HEK293T (cell line): ENCODE measurements around the gene ARMH3.

Source experiments
- CTCF ChIA-PET: fragments of 350-600 bp; formaldehyde crosslinking; extraction: SDS; loops from one replicate; lab custom pipeline; 2021; ENCODE audit warnings: antibody characterized with exemption, inconsistent platforms; lab: Yijun Ruan, JAX
- POLR2A ChIA-PET: fragments of 350-600 bp; formaldehyde crosslinking; extraction: SDS; loops from one replicate; lab custom pipeline; 2020; ENCODE audit warnings: antibody characterized with exemption, inconsistent platforms; lab: Yijun Ruan, JAX
- DNase-seq: peaks from one replicate; pipeline ENCODE4 v3.0.0; 2012; ENCODE audit warnings: mixed read lengths; ENCODE audit errors: extremely low spot score
- ARNT ChIP-seq: fragments of 450-650 bp; IDR thresholded peaks from 2 replicates; pipeline ENCODE4 v1.6.1; 2017; ENCODE audit warnings: mild to moderate bottlenecking
- BHLHE40 ChIP-seq: fragments of 450-650 bp; IDR thresholded peaks from 2 replicates; pipeline ENCODE4 v1.6.1; 2016; ENCODE audit warnings: mild to moderate bottlenecking, moderate library complexity, borderline replicate concordance
- CTBP1 ChIP-seq: fragments of 450-650 bp; IDR thresholded peaks from 2 replicates; pipeline ENCODE4 v1.6.1; 2016; ENCODE audit warnings: borderline replicate concordance
- ELF4 ChIP-seq: fragments of 450-650 bp; IDR thresholded peaks from 2 replicates; pipeline ENCODE4 v1.6.1; 2017; ENCODE audit warnings: antibody characterized with exemption
- FOXA1 ChIP-seq: fragments of 450-650 bp; IDR thresholded peaks from 2 replicates; pipeline ENCODE4 v1.6.1; 2016; ENCODE audit warnings: mild to moderate bottlenecking
- FOXK2 ChIP-seq: fragments of 450-650 bp; IDR thresholded peaks from 2 replicates; pipeline ENCODE4 v1.6.1; 2016; ENCODE audit warnings: mild to moderate bottlenecking
- FOXM1 ChIP-seq: fragments of 450-650 bp; IDR thresholded peaks from 2 replicates; pipeline ENCODE4 v1.6.1; 2017; ENCODE audit warnings: mild to moderate bottlenecking, borderline replicate concordance
- HDGF ChIP-seq: fragments of 450-650 bp; IDR thresholded peaks from 2 replicates; pipeline ENCODE4 v1.6.1; 2017; ENCODE audit warnings: antibody characterized with exemption, borderline replicate concordance
- L3MBTL2 ChIP-seq: fragments of 450-650 bp; conservative IDR thresholded peaks from 2 replicates; pipeline ENCODE4 v1.6.1; 2016; ENCODE audit warnings: mild to moderate bottlenecking
- LEF1 ChIP-seq: fragments of 450-650 bp; IDR thresholded peaks from 2 replicates; pipeline ENCODE4 v1.6.1; 2017; ENCODE audit warnings: mild to moderate bottlenecking, borderline replicate concordance
- NFRKB ChIP-seq: fragments of 450-650 bp; IDR thresholded peaks from 2 replicates; pipeline ENCODE4 v1.6.1; 2016; ENCODE audit warnings: mild to moderate bottlenecking, moderate library complexity
- PKNOX1 ChIP-seq: fragments of 450-650 bp; IDR thresholded peaks from 2 replicates; pipeline ENCODE4 v1.6.1; 2016
- SP1 ChIP-seq: fragments of 450-650 bp; IDR thresholded peaks from 2 replicates; pipeline ENCODE4 v1.6.1; 2017
- SUZ12 ChIP-seq: fragments of 450-650 bp; IDR thresholded peaks from 2 replicates; pipeline ENCODE4 v1.6.1; 2016; ENCODE audit warnings: mild to moderate bottlenecking
- TARDBP ChIP-seq: fragments of 450-650 bp; IDR thresholded peaks from 2 replicates; pipeline ENCODE4 v1.6.1; 2016
- ZNF384 ChIP-seq: fragments of 450-650 bp; IDR thresholded peaks from 2 replicates; pipeline ENCODE4 v1.6.1; 2016

ARMH3 gene

GRCh38 chr10:102086196-102086595 lies 30.2 kb upstream of the ARMH3 start:
- ChIA-PET CTCF (no interaction called here), POLR2A (no interaction called here)
- DNase-seq, result no peak
- TF ChIP-seq L3MBTL2 (no peak), CTBP1 (no peak), TARDBP (no peak), BHLHE40 (no peak), FOXK2 (no peak), HDGF (no peak), NFRKB (no peak)

- ChIA-PET CTCF (no interaction called here), POLR2A (no interaction called here)
- no peak for DNase-seq
- TF ChIP-seq PKNOX1 (no peak), ZNF384 (no peak), L3MBTL2 (no peak), LEF1 (no peak), HDGF (no peak), FOXA1 (no peak), TARDBP (no peak), NFRKB (no peak), FOXM1 (no peak), ARNT (no peak), CTBP1 (no peak), SUZ12 (no peak), FOXK2 (no peak), ELF4 (no peak), BHLHE40 (no peak), SP1 (no peak)
Measured at GRCh38 chr10:102085336-102085735, 29.4 kb upstream of the ARMH3 start.

- CTCF ChIA-PET, result interaction anchor here (0.6 to 0.9 kb wide), 2 partner anchors 10 to 275 kb away, joined by 3 to 4 read pairs; no protein-coding TSS in a partner anchor
Measured at GRCh38 chr10:102083541-102083940, 27.6 kb upstream of the ARMH3 start.

DNA sequence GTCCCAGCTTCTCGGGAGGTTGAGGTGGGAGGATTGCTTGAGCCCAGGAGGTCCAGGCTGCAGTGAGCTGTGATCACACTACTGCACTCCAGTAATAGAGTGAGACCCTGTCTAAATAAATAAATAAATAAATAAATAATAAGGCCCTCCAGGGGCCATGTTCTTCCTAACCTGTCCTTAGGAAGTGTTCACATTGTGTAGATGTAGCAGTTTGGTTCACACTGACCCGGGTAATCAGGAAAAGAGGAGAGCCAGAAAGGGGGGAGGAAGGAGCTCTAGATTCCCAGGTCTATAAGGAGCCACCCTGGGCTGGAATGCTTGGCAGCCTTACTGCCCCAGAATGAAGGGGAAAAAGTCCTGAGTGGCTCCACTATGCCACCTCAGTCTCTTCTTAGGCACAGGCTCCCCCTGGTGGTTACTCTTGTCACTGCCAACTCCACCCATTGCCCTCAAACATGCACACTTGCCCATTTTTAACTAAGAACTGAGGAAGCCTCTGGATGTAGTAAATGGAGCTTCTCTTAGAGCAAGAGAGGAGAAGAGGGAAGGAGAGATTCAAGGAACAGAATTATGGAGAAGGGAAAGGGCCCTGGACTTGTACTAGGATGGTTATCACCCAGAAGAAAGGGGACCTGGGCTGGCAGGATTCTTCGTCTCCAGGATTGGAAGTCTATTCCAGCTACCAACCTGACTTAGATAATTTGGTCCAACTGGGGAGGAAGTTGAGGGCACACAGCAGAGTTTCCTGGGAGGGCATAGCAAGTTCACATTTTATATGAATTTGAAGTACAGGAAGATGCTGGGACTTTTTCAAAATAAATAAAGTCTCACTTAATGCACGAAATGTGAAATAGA lies 16.9 kb upstream of the ARMH3 start:
- DNase-seq, result peak; percentile 86
- POLR2A ChIA-PET, result interaction anchor here (0.8 to 1.2 kb wide), 4 partner anchors 10 to 62 kb away, joined by 3 read pairs; no protein-coding TSS in a partner anchor
- CTCF ChIA-PET, result interaction anchor here (0.5 to 1.8 kb wide), 19 partner anchors 9 to 1310 kb away, joined by 3 to 14 read pairs (median 3); partner anchors contain the start of gene ARMH3
- TF ChIP-seq FOXA1 (no peak), SUZ12 (no peak), L3MBTL2 (no peak), ELF4 (no peak), LEF1 (no peak; the same call in 1 of the 2 replicates), BHLHE40 (no peak), PKNOX1 (no peak), HDGF (no peak), ZNF384 (no peak), CTBP1 (no peak), FOXK2 (no peak)

More at GRCh38 chr10:102083541-102083940, 27.6 kb upstream of the ARMH3 start:
- POLR2A ChIA-PET, result interaction anchor here (1.1 kb wide), 1 partner anchor 11 kb away, joined by 3 read pairs; no protein-coding TSS in a partner anchor
- no peak for TF ChIP-seq ZNF384
- TF ChIP-seq LEF1, result no peak
- TF ChIP-seq NFRKB, result no peak
- TF ChIP-seq BHLHE40, result no peak
- no peak for TF ChIP-seq FOXK2
- no peak for TF ChIP-seq TARDBP
- no peak for TF ChIP-seq ARNT
- no peak for DNase-seq

DNA sequence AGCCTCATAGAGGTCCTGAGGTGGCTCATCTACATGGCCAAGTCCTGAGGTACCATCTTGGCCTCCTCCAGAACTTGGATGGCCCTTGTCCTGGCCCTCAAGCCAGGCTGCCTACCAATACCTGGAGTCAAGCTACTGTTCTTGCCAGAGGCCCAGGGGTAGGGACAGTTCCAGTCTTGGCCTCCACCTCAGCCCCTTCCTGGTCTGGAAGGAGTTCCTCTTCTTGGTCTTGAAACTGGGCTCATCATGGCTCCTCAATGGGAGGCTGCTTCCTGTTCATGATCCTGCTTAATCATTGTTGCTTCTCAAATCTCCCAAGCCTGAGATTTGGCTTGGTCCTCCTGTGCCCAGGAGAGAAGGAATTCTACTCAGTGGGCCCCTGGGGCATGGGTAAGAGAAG lies 13.1 kb upstream of the ARMH3 start:
- no peak for DNase-seq
- TF ChIP-seq CTBP1, result no peak
- no peak for TF ChIP-seq HDGF
- ChIA-PET POLR2A (interaction anchor here (0.6 to 1.9 kb wide), 7 partner anchors 11 to 228 kb away, joined by 3 to 6 read pairs (median 4); partner anchors contain the start of gene ARMH3), CTCF (interaction anchor here (0.5 to 0.6 kb wide), 2 partner anchors 11 to 486 kb away, joined by 3 to 6 read pairs; no protein-coding TSS in a partner anchor)

DNA sequence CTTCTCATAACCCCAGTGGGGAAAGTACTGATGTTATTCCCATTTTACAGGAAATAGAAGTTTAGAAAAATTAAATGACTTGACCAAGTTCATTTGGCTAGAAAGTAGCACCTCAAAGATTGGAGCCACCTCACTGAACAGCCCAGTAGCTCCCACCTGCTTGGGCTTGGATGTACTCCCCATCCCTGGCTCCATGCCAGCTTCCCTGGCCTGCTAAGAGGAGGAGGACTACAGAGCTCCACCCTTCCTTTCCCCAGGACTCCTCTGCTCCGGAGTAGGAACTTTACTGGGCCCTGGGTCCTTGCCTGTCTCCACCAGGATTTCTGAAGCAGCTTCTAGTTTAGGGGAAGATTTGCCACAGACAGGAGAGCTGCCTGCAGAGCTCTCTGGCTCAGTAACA lies 12.2 kb upstream of the ARMH3 start:
- TF ChIP-seq HDGF, result no peak
- no peak for TF ChIP-seq TARDBP
- TF ChIP-seq ARNT, result no peak
- TF ChIP-seq ZNF384, result no peak
- TF ChIP-seq NFRKB, result no peak
- no peak for TF ChIP-seq LEF1
- TF ChIP-seq ELF4, result no peak
- ChIA-PET POLR2A (interaction anchor here (0.5 to 1.9 kb wide), 10 partner anchors 10 to 364 kb away, joined by 3 to 6 read pairs (median 4); partner anchors contain the start of genes ARMH3 and CUEDC2), CTCF (interaction anchor here (0.5 to 0.6 kb wide), 2 partner anchors 8 to 55 kb away, joined by 3 read pairs; no protein-coding TSS in a partner anchor)
- DNase-seq, result no peak
